Erythroblast (primary cell): ENCODE results near the gene CPNE5.

Experiments
- GATA1 ChIP-seq: IDR thresholded peaks from 2 replicates; pipeline ENCODE4 v1.6.1; 2011; ENCODE audit warnings: low read depth, mild to moderate bottlenecking, control low read depth, low read length, moderate library complexity
- POLR2A ChIP-seq: IDR thresholded peaks from 2 replicates; pipeline ENCODE4 v1.6.1; 2011; ENCODE audit warnings: mild to moderate bottlenecking, low read length

DNA sequence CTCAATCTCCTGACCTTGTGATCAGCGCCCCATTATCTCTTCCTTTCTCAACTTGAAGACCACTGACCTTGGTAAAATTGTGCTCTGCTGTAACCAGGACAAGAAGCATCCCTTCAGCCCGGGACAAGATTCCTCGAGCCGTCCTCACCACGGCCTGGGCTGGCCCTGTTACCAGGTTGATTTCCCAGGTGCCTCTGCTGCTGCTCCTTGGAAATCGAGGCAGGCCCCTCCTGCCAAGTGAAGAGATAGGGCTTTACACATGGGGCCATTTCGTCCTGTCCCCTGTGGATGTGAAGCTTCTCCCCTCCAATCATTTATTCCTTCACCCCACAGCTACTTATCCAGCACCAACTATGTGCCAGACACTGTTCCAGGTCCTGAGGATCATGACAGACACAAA is 120.1 kb downstream of the CPNE5 start:
- TF ChIP-seq POLR2A (no peak), GATA1 (no peak)
